ENCODE measurements around the gene REV1.

The REV1 gene

DNA sequence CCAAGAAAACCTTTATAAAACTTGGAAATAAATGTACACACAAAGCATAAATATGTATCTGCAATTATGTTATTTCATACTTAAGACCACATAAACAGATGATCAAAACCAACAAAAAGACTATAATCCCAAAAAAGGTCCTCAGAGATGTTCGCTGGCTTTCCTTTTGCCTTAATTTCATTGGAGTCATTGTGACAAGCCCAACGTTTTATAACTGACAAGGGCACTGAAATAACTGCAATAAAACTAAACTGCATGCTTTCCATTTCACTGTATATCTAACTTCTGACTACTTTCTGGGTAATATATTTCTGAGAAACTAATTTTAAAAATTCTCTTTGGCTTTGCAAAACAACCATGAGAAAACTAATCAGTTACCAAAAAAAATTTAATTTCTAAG is 56.5 kb downstream of the REV1 start:
- TF ChIP-seq, protein P1, sequence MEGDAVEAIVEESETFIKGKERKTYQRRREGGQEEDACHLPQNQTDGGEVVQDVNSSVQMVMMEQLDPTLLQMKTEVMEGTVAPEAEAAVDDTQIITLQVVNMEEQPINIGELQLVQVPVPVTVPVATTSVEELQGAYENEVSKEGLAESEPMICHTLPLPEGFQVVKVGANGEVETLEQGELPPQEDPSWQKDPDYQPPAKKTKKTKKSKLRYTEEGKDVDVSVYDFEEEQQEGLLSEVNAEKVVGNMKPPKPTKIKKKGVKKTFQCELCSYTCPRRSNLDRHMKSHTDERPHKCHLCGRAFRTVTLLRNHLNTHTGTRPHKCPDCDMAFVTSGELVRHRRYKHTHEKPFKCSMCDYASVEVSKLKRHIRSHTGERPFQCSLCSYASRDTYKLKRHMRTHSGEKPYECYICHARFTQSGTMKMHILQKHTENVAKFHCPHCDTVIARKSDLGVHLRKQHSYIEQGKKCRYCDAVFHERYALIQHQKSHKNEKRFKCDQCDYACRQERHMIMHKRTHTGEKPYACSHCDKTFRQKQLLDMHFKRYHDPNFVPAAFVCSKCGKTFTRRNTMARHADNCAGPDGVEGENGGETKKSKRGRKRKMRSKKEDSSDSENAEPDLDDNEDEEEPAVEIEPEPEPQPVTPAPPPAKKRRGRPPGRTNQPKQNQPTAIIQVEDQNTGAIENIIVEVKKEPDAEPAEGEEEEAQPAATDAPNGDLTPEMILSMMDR (IDR thresholded peaks at IDR 0.05; ENCODE audit: insufficient read depth, low read depth, low read length, missing control alignments) = no peak
- DNase-seq (ENCODE audit: low read depth) = no peak
- no peak overlapping the region for H3K4me3 ChIP-seq (ENCODE audit: low read length)

DNA sequence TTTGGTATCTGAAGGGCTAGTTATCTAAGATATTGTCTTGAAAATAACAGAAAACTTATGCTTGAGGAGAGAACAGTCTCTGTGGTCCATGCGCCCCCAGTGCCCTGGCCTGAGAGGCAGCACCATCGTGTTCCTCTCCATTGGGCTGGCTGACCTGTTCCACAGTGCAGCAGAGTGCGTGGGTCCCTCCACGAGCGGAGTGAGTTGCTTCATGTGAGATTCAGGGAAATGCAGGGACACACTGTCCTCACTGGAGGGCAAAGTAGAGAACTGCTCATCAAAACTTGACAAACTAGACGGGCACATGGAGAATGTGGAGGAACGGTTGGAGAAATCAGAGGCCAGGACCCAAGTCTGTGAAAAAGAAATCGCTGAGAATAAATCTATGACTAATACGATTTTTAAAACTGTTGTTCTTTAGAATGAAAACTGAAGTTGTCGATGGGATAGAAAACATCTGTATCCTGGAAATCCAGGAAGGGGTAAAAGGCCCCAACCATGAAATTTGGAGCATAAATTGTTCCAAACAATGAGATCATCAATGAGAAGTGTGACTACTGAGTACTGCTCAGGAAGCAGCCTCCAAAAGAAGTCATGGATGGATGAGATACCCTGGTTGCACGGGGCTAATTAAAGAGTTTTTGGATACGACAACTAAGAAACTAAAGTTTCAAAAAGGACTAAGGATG is 58.1 kb downstream of the REV1 start:
- no peak overlapping the region for H3K4me3 ChIP-seq (ENCODE audit: low read length)
- TF ChIP-seq, protein P1 (IDR thresholded peaks at IDR 0.05; ENCODE audit: insufficient read depth, low read depth, low read length, missing control alignments) = no peak
- DNase-seq (ENCODE audit: low read depth) = no peak

GRCh38 chr2:99430614-99431291 is 59.1 kb downstream of the REV1 start:
- no peak overlapping the region for H3K4me3 ChIP-seq (ENCODE audit: low read length)
- TF ChIP-seq, protein P1 (IDR thresholded peaks at IDR 0.05; ENCODE audit: insufficient read depth, low read depth, low read length, missing control alignments) = no peak
- DNase-seq (ENCODE audit: low read depth) = no peak

DNA sequence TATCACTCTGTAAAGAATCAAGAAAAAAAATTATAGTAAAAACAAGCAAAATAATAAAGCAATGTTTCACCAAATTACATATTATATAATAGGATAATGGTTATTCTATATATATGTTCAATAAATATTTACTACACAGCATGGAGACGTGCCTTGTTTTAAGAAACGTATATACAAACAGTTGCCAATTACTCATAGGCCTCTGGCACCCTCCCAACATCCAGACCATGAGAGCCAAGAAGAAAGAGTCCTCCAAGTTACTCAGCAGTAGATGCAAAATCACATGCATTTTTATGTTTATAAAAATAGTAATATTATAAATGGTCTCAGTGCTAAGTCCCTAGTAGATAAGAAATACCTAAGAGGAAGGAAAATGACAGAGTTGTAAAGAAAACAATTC is 64.8 kb downstream of the REV1 start:
- TF ChIP-seq, protein P1 (IDR thresholded peaks at IDR 0.05; ENCODE audit: insufficient read depth, low read depth, low read length, missing control alignments) = no peak
- H3K4me3 ChIP-seq (ENCODE audit: low read length) = no peak overlapping the region
- DNase-seq (ENCODE audit: low read depth) = peak; percentile 81

GRCh38 chr2:99424371-99424770 is 65.4 kb downstream of the REV1 start:
- H3K4me3 ChIP-seq (ENCODE audit: low read length) = no peak overlapping the region
- no peak for DNase-seq (ENCODE audit: low read depth)
- TF ChIP-seq, protein P1 (IDR thresholded peaks at IDR 0.05; ENCODE audit: insufficient read depth, low read depth, low read length, missing control alignments) = no peak

GRCh38 chr2:99422599-99422998 is 67.2 kb downstream of the REV1 start:
- no peak for DNase-seq (ENCODE audit: low read depth)

More at GRCh38 chr2:99422599-99422998, 67.2 kb downstream of the REV1 start:
- TF ChIP-seq, protein P1 (IDR thresholded peaks at IDR 0.05; ENCODE audit: insufficient read depth, low read depth, low read length, missing control alignments) = no peak
- H3K4me3 ChIP-seq (ENCODE audit: low read length) = no peak overlapping the region
